ENCODE data around the gene CCDC78.

The CCDC78 gene

DNA sequence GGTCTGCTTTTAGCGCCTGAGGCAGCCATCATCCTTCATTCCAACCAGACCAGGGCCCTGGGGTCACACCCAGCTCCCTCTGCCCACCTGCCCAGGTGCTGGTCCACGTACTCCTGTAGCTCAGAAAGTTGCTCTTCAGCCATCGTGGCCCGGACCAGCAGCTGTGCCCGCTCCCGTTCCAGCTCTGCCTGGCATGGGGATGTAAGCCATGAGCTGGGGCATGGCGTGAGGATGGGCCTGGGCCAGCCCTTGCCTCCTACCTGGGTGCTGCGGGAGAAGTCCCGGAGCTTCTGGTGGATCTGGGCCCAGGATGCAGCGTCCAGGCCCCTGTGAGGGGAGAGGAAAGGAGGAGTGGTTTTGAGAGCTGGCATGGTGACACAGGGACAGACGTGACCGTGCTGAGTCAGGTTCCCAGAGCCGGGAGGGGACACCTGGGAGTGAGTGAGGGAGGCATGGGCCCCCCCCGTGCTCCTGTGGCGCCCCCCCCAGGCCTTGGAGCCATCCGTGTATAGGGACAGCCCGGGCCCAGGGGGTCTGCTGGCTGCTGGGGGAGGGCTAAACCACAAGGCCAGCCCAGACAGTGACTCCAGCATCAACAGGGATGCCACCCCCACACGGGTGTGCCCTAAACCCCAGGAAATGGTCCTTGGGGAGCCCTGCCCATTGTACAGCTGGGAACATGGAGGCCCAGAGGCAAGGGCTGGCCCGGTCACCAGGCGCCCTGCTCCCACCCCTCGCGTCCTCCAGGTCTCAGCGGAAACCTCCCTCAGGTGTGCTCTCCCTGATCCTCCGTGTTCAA is 3.2 kb downstream of the CCDC78 start:
- DNase-seq, result no peak

DNA sequence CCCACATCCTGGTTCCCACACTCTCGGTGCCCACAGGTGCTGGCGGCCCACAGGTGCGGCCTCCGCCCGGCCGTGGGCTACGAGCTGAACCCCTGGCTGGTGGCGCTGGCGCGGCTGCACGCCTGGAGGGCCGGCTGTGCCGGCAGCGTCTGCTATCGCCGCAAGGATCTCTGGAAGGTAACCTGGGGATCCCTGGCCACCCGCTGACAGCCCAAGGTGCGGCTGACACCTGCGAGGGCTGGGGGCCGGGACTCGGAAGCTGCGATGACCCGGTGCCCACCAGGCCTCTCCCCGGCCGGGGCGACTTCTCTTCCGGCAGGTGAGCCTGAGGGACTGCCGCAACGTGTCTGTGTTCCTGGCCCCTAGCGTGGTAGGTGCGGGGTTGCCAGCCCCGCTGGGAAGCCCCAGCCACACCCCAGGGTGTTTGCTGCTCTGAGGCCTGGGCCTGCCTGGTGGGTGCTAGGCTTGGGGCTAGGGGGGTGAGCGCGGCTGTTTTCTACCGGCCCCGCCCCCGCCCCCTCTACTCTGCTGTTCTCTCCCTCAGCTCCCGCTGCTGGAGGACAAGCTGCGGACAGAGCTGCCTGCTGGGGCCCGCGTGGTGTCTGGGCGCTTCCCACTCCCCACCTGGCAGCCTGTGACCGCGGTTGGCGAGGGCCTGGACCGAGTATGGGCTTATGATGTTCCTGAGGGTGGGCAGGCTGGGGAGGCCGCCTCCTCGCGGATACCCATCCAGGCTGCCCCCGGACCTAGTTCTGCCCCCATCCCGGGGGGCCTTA is 4.3 kb downstream of the CCDC78 start:
- no peak for DNase-seq

DNA sequence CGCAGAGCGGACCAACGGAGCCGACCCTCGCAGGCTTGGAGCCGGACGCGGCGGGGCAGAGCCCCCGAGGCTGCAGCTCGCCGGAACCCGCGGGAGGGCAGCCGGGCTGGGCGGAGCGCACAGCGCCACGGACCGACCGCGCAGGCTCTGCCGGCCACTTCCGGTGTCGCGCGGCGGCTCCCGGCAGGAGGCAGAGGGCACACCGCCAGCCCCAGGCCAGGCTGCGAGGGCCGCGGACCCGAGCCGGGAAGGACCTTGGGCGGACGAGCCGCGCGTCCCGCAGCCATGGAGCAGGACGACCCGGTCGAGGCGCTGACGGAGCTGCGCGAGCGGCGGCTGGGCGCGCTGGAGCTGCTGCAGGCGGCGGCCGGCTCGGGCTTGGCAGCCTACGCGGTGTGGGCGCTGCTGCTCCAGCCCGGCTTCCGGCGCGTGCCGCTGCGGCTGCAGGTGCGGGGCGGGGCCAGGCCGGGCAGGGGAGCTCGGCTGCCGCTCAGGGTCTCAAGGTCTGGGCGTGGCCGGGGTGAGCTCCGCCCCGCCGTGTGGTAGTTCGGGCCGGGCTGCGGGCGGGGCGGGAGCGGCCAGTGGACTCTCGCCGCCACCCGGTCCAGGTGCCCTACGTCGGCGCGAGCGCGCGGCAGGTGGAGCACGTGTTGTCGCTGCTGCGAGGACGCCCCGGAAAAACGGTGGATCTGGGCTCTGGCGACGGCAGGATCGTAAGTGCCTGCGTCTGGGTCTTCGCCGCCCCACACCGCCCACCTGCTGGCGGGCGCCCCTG is 5.1 kb downstream of the CCDC78 start, which contains the start of gene ANTKMT:
TSS of gene ANTKMT (plus strand) at position 157 of the 775 bp plus-strand sequence. CDS start at position 286, 129 bp downstream.
- peak; percentile 78 for DNase-seq

DNA sequence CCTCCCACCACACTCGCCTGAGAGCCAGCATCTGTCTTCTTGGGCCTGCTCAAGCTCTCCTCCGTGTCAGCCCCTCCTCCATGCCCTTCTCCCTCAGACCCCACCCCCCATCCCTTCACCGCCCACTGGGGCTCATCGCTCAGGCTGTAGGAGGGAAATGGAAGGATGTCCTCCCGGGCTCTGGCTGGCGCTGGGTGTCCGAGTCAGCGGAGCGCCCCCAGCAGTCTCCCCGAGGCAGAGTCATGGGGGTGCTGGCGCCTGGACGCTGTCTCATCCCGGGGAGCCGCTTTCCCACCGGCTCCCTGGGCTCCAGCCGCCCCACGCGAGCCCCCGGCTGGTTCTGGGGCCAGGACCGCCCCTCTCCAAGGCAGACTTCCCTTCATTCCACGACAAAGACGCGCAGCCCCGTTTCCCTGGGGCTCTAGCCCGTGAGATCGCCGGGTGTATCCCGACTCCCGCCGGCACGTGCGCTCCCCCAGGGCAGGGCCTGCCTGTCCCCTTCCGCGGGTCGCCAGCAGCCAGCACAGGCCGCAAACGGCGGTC is 5.7 kb downstream of the CCDC78 start:
- peak; percentile 57 for DNase-seq

DNA sequence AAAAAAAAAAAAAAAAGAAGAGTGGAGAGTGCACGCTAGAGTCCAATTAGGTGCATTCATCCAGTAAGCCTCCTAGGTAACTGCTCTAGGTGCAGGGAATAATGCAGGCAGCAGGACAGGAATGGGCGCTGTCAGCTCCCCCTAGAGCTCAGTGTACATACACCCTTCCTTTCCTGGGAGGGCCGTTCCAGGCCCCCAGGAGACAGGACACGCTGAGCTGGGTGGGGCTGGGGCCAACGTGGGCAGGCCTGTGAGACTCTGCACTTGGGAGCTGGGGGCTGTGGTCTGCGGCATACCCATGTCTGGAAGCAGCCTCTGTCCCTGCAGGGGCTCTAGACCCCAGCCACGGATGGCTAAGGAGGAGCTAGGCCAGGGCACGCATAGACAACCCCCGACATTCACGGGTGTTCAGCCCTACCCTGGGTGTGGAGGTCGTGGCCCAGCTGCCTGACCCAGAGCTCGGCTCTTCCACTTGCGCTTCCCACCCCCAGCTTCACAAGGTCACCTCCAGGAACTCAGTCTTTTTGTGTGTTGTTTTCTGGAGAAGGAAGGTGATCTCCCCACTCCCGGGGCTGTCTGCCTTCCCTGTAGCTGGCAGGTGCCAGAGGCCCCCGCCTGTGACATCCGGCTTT is 6.3 kb downstream of the CCDC78 start:
- no peak for DNase-seq

DNA sequence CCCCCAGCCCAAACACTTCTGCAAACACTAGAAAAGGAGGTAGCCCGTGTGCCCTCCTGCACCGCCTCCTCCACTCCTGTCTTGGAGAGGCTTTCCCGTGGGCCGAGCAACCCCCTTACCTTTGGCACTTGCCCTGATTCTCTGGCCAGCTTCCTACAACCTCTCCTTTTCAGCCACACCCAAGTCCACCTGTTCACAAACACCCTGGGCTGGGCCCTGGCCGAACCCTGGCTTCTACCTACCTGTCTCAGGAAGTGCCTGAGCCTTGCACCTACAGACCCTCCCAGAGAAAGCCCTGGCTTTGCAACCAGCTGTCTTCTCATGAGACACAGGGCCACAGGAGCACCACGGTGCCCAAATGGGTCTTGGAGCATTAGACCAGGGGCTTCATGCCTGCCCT is 7.3 kb downstream of the CCDC78 start:
- DNase-seq, result no peak

DNA sequence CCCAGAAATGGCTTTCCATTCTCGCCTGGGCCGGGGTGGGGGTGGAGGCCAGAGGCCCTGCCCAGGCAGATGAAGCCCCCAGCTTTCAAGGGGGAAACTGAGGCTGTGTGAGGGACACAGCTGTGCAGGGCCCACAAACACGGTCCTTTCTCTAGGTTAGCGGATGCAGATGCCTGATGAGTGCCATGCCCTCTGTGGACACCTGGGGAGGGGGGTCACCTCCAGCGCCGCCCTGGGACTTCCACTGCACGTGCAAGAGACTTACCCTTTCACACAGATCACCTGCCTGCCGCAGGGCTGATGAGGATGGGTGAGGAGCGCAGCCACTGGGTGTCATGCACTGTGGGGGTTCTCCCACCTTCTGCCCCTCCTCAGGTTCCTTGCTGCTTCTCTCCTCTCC is 7.9 kb downstream of the CCDC78 start:
- DNase-seq, result no peak

DNA sequence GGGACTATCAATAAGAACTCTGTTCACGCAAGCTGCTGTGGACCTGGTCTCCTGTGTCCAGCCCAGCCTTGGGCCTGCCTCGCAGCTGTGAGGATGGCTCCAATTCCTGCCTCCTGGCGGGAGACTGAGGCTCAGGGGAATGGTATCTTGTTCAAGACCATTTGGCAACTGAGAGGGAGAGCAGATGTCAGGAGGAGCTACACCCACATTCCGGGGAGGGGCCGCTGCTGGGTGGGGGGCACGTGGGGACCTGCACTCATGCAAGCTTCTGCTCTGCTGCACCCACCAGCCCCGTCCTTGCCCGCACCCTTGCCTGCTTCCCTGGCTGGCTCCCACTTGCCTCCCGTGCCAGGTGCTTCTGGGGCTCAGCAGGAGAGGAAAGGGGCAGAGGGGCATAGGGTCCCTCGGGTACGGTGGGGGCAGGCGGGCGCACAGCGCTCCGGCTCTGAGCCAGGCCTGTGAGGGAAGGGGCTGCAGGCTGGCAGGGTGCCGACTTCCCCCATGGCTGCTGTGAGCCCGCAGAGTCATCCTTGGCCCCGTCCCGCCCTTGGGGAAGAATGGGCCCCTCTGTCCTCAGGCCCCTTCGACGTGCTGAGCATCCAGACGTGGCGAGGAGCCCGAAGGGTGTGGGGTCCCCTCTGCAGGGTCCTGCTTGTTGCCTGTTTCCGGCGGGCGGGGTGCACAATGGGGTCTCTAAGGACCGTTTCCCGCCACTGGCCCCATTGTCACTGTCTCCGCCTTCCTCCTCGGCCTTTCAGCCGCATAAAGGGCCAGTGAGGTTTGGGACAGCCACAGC is 8.6 kb downstream of the CCDC78 start:
- DNase-seq, result no peak

DNA sequence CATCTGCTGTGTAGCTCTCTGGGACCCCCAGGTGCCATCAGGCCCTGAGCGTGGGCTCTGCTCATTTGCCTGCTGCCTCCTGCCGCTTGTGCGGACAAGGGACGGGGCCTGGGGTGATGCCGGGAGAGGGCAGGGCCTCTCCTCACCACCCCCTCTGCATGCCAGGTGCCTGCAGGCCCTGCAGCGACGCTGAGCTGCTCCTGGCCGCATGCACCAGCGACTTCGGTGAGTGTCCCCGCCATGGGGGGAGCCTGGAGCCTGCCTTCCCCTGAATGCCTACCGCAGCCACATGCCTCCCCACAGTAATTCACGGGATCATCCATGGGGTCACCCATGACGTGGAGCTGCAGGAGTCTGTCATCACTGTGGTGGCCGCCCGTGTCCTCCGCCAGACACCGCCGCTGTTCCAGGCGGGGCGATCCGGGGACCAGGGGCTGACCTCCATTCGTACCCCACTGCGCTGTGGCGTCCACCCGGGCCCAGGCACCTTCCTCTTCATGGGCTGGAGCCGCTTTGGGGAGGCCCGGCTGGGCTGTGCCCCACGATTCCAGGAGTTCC is 9.4 kb downstream of the CCDC78 start:
- no peak for DNase-seq

DNA sequence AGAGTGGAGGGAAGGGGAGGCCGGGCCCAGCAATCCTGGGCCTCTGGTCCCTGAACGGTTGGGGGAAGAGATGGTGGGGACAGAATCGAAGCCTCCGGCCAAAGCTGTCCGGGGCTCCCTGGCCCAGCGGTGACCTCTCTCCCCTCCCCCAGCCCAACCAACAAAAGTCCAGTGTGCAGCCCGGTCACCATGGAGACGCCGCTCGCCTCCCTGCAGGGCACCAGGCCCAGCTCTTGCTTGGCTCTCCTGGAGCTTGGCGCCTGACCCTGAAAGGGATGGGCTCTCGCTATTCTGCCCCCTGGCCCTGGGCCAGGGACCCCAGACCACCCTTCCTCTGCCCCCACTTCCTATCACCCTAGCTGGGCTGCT is 10.1 kb downstream of the CCDC78 start:
- DNase-seq, result peak; percentile 22

DNA sequence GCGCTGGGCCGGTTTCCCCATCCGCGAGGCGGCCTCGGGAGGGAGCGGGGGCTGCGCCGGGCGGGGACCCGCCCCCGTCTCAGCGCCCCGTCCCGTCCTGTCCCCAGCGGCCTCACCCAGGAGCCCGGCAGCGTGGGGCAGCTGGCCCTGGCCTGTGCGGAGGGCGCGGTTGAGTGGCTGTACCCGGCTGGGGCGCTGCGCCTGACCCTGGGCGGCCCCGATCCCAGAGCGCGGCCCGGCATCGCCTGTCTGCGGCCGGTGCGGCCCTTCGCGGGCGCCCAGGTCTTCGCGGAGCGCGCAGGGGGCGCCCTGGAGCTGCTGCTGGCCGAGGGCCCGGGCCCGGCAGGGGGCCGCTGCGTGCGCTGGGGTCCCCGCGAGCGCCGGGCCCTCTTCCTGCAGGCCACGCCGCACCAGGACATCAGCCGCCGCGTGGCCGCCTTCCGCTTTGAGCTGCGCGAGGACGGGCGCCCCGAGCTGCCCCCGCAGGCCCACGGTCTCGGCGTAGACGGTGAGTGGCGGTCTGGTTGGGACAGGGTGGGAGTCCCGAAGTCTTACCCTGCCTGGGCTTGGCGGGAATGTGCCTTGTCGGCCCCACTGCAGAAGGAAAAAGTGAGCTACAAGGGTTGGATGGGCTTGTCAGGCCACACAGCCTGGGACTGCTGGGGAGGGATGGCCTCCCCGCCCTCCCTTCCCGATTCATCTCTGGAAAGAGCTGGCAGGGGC is 10.6 kb downstream of the CCDC78 start:
- DNase-seq, result peak; percentile 36

DNA sequence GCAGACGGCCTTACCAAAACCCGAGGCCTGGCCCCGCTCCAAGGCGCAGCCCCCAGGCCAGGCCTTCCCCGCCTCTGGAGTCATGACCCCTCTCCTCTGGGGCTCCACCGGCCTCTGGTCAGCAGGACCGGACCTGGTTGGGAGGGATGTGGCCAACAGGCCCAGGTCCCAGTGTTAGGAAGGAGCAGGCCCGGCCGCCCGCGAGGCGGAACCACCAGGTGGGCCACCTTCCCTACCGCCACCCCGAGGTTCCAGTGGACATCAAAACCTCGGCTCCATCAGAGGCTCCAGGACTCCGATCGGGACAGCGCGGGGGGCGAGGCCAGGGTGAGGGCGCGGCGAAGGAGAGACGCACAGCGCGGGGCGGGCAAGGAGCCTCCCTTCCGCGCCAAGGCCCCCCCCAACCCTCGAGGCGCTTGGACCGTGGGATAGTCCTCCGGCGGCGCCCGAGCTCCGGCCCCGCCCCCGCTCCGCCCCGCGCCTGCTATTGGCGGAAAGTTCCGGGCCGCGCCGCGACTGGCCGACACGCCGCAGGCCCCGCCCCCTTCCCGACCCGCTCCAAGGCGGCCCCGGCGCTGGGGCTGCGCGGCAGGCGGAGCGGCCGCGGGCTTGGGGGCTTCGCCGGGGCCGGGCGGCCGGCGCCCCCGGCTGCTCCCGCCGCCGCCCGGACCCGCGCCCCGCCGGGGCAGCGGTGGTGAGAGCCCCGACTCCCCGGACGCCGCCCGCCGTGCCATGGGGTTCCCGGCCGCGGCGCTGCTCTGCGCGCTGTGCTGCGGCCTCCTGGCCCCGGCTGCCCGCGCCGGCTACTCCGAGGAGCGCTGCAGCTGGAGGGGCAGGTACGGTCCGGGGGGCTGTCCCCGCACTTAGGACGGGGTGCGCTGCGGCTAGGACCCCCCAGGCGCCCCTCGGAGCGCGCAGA is 11.4 kb downstream of the CCDC78 start, which contains the start of gene METRN:
TSS of gene METRN (plus strand) at position 561 of the 919 bp plus-strand sequence. CDS start at position 733, 172 bp downstream.
- DNase-seq, result peak; percentile 88

DNA sequence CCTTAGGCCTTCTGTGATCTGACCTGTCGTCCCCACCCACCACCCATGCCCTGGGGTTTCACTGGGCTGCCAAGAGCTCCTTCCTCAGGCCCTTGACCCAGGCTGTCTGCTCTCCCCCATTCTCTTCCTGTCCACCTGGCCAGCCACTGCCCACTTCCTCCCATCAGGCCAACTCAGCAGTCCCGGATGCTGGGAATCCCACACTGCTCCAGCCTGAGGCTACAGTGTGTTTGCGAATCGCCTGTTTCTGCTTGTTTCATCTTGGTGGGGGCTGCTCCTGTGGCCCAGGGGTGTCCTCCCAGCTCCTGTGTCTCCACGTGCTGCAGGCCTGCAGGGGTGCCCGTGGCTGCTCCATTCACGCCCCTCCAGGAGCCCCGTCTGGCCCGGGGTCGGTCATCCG is 12.2 kb downstream of the CCDC78 start:
- no peak for DNase-seq

DNA sequence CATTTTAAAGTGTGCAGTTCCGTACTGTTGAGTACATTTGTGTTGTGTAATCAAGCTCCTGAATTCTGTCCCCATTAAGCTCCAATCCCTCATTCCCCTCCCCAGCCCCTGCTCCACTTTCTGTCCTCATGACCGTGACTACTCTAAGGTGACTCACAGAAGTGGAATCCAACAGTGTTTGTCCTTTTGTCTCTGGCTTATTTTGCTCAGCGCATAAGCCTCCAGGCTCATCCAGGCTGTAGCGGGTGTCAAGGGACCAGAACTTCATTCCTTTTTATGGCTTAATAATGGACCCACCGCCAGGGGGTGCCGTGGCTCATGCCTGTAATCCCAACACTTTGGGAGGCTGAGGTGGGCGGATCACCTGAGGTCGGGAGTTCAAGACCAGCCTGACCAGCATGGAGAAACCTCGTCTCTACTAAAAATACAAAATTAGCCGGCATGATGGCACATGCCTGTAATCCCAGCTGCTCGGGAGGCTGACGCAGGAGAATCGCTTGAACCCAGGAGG is 13.4 kb downstream of the CCDC78 start:
- DNase-seq, result peak; percentile 98

DNA sequence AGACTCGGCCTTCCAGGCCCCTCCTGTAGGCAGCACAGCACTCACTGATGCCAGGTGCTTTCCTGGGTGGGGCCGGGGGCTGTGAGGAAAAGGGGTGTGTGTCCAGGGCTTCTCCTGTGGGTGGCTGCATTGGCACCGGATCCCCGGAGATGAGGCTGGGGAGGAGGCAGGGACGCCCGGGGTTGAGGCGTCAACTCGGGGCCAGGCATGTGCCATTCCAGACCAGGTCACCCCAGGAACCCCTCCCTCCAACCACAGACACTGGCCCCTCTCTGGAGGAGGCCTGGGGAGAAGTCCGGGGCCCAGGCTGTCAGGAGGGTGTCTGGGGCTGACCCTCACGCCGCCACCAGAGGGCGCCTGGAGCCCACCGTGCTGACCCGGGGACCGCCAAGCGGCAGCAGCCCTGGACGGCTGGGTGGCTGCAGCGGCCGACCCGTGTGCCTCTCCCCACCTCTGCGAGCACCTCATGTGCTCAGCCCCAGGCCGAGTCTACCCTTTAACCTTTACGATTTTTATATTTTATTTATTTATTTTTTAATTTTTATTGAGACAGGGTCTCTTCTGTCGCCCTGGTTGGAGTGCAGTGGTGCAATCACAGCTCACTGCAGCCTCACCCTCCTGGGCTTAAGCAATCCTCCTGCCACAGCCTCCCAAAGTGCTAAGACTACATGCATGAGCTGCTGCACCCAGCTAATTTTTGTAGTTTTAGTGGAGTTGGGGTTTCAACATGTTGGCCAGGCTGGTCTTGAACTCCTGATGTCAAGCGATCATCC is 14.5 kb downstream of the CCDC78 start:
- peak; percentile 66 for DNase-seq

DNA sequence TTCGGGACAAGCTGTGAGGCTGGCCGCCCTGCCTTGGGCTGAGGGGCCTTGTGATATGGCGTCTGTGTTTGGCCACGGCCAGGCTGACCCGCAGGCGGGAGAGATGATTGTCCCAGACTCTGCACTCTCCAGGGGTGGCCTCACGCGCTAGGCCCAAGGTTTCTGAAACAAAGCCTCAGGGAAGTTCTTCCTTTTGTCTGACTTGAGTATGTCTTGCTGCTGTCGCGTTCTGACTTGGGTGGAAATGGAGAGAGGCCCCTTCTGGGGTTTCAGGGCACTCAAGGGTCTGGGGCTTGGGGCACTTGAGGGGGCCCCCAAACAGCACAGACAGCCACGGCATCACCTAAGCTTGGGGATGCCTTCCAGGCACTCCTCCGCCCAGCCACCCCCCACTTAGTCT is 15.2 kb downstream of the CCDC78 start:
- no peak for DNase-seq

DNA sequence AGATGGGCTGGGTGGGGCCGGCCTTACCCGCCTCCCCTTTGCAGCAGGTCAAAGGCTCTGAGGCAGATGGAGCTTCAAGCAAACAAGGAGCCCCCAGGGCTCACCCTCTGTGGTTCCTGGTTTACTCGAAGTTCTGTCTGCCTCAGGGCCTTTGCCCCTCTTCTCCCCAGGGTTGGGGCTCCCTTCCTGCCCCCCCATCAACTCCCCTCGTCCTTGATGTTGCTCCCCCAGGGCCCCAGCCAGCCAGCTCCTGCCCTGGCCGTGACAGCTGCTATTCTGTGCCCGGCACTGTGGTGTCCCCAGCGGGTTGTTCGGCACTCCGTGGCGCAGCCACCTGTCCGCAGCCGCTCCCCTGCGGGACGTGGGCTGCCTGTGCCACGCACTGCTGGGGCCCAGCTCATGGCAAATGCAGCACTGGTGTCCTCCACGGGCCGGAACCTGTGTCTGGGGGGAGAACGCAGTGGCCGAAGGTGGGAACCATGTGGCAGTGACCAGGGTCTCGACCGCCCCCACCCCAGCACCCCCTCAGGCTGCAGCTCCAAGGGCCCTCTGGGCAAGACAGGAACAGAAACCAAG is 15.7 kb downstream of the CCDC78 start:
- DNase-seq, result no peak

All from HCEC 1CT (cell line).